KMS-11 (cell line): ENCODE results near the gene RAB4B.
"Not testable (repeated sequence)": the region's sequence is repeated elsewhere in the genome, so short reads cannot be mapped to it uniquely, and the experiment has no call there.

Experiments
- H2AFZ ChIP-seq: fragments of 200-600 bp; sonication (generic); 2 replicates; pipeline ENCODE4 v1.6.1; 2016; ENCODE audit warnings: antibody characterized with exemption, mixed run types, low read depth
- H3K27ac ChIP-seq: fragments of 200-600 bp; sonication (generic); 2 replicates; pipeline ENCODE4 v1.6.1; 2016; ENCODE audit warnings: mild to moderate bottlenecking, mixed run types
- H3K27me3 ChIP-seq: fragments of 200-600 bp; sonication (generic); 2 replicates; pipeline ENCODE4 v1.6.1; 2017; ENCODE audit warnings: mild to moderate bottlenecking, low read depth, mixed run types, moderate library complexity; ENCODE audit not compliant: insufficient read depth
- H3K36me3 ChIP-seq: fragments of 200-600 bp; sonication (generic); 2 replicates; pipeline ENCODE4 v1.6.1; 2017; ENCODE audit warnings: mild to moderate bottlenecking, mixed run types; ENCODE audit not compliant: insufficient read depth
- H3K4me1 ChIP-seq: fragments of 200-600 bp; sonication (generic); 2 replicates; pipeline ENCODE4 v1.6.1; 2016; ENCODE audit warnings: mild to moderate bottlenecking, low read depth, mixed run types; ENCODE audit not compliant: poor library complexity, severe bottlenecking
- H3K4me2 ChIP-seq: fragments of 200-600 bp; sonication (generic); 2 replicates; pipeline ENCODE4 v1.7.0; 2016; ENCODE audit warnings: mild to moderate bottlenecking, mixed run types
- H3K4me3 ChIP-seq: fragments of 200-600 bp; sonication (generic); IDR thresholded peaks from 2 replicates; pipeline ENCODE4 v1.6.1; 2017; ENCODE audit warnings: low read depth, low read length, mixed read lengths; ENCODE audit not compliant: insufficient read depth
- H3K79me2 ChIP-seq: fragments of 200-600 bp; sonication (generic); 2 replicates; pipeline ENCODE4 v1.6.1; 2016; ENCODE audit warnings: low read depth, mixed run types; ENCODE audit not compliant: insufficient read depth
- H3K9ac ChIP-seq: fragments of 200-600 bp; sonication (generic); 2 replicates; pipeline ENCODE4 v1.6.1; 2016; ENCODE audit warnings: mild to moderate bottlenecking, mixed run types
- H4K20me1 ChIP-seq: fragments of 200-600 bp; sonication (generic); 2 replicates; pipeline ENCODE4 v1.6.1; 2016; ENCODE audit warnings: mild to moderate bottlenecking, mixed run types; ENCODE audit not compliant: insufficient read depth
- TF ChIP-seq, protein P1 (sequence below): fragments of 200-600 bp; sonication (generic); conservative IDR thresholded peaks from 2 replicates; pipeline ENCODE4 v1.6.1; 2017; ENCODE audit warnings: low read depth, mild to moderate bottlenecking, antibody characterized with exemption, low read length, moderate library complexity, mixed read lengths

RAB4B gene

DNA sequence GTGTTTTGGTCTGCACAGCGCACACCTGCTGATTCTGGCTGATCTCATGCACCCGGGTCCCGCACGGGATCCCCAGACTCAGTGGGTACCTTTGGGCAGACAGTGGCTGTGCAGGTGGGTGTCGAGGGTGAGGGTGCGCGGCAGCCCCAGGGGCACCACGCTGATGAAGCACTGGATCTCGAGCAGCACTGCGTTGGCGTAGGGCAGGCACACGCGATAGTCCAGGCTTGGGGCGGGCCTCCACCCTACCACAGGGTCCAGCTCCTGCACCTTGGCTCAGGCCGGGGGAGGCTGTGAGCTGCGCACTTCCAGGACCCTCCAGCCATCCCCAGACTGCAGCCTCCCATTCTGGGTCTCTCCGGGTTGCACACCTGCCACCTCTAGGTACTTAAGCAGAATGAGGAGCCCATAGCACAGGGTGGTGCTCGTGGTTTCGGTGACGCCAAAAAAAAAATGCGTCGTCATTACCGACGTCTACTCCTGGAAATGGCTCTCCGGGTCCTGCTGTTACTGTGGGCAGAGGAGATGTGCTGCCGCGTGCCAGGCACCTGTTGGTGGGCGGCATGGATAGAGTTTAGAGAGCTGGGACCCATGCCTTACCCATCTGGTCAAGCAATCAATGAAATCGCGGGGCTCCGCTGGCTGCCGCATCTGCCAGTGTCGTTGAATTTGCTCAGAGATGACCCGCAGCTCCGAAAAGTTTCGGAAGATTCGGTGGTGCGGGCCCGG lies 31.5 kb downstream of the RAB4B start:
- no peak overlapping the region for H3K4me2 ChIP-seq
- 0 out of 2 replicates have a peak, but pooled peaks cover 6% of the 10 kb centered on the region for H4K20me1 ChIP-seq
- H3K9ac ChIP-seq, result no peak overlapping the region
- H3K36me3 ChIP-seq, result no peaks in the 10 kb centered on the region
- H3K27ac ChIP-seq, result no peak overlapping the region
- no peaks in the 10 kb centered on the region for H3K27me3 ChIP-seq
- no peak overlapping the region for H2AFZ ChIP-seq
- H3K4me3 ChIP-seq, result no peak overlapping the region
- H3K4me1 ChIP-seq, result peaks cover 6% of the 10 kb centered on the region
- TF ChIP-seq, protein P1, sequence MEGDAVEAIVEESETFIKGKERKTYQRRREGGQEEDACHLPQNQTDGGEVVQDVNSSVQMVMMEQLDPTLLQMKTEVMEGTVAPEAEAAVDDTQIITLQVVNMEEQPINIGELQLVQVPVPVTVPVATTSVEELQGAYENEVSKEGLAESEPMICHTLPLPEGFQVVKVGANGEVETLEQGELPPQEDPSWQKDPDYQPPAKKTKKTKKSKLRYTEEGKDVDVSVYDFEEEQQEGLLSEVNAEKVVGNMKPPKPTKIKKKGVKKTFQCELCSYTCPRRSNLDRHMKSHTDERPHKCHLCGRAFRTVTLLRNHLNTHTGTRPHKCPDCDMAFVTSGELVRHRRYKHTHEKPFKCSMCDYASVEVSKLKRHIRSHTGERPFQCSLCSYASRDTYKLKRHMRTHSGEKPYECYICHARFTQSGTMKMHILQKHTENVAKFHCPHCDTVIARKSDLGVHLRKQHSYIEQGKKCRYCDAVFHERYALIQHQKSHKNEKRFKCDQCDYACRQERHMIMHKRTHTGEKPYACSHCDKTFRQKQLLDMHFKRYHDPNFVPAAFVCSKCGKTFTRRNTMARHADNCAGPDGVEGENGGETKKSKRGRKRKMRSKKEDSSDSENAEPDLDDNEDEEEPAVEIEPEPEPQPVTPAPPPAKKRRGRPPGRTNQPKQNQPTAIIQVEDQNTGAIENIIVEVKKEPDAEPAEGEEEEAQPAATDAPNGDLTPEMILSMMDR, result no peak
- no peaks in the 10 kb centered on the region for H3K79me2 ChIP-seq

GRCh38 chr19:40810160-40810559 lies 32.1 kb downstream of the RAB4B start:
- peaks cover 3% of the 10 kb centered on the region; the same call in 1 of the 2 replicates for H3K27me3 ChIP-seq
- H3K4me2 ChIP-seq, result no peak overlapping the region; the same call in 1 of the 2 replicates
- 0 out of 2 replicates have a peak, but pooled peaks cover 3% of the 10 kb centered on the region for H4K20me1 ChIP-seq
- TF ChIP-seq, protein P1, result no peak
- H3K9ac ChIP-seq, result no peak overlapping the region
- H3K27ac ChIP-seq, result no peak overlapping the region
- no peak overlapping the region for H3K4me3 ChIP-seq
- no peaks in the 10 kb centered on the region for H3K36me3 ChIP-seq
- no peaks in the 10 kb centered on the region for H3K79me2 ChIP-seq
- peaks cover 6% of the 10 kb centered on the region for H3K4me1 ChIP-seq
- H2AFZ ChIP-seq, result no peak overlapping the region

DNA sequence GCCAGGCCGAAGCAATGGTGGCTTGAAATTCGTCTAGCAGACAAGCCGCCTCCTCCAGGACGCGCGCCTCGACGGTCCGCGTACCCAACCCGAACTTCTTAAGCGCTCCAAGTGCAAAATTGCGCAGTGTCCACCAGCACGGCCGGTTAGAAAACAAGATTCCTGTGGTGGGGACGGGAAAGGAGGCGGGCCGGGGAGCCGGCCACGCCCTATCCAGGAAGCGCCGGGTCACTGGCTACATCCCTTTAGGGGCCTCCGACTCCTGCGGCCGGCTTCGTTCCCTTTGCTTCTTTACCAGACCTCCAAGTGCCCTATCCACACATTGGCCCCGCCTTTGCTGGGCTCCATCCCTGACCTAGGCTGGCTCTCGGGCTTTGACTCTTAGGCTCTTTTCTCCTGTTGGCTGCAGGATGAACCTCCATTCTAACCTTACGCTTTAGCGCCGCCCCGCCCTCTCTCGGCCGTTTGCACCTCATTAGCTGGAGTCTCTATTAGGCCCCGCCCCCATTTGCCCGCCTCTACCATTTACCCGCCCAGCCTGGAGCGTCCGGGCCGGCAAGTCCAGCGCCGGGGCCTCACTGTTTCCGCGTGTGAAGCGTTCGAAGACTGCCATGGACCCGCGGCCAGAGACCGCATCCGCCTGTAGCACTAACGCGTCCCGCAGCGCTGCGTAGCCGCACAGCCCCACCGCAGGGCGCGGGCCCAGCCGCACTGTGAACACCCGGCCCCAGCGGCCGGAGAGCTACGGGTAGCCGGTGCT lies 32.8 kb downstream of the RAB4B start:
- H3K79me2 ChIP-seq, H3K4me1 ChIP-seq, H3K27ac ChIP-seq, H3K27me3 ChIP-seq, H3K4me3 ChIP-seq, H4K20me1 ChIP-seq, H3K36me3 ChIP-seq: not testable (repeated sequence)
- peak overlapping the region; percentile 71 for H2AFZ ChIP-seq
- H3K9ac ChIP-seq, result peak overlapping the region; percentile 22; the same call in 1 of the 2 replicates
- H3K4me2 ChIP-seq, result peak overlapping the region; percentile 53; the same call in 1 of the 2 replicates

DNA sequence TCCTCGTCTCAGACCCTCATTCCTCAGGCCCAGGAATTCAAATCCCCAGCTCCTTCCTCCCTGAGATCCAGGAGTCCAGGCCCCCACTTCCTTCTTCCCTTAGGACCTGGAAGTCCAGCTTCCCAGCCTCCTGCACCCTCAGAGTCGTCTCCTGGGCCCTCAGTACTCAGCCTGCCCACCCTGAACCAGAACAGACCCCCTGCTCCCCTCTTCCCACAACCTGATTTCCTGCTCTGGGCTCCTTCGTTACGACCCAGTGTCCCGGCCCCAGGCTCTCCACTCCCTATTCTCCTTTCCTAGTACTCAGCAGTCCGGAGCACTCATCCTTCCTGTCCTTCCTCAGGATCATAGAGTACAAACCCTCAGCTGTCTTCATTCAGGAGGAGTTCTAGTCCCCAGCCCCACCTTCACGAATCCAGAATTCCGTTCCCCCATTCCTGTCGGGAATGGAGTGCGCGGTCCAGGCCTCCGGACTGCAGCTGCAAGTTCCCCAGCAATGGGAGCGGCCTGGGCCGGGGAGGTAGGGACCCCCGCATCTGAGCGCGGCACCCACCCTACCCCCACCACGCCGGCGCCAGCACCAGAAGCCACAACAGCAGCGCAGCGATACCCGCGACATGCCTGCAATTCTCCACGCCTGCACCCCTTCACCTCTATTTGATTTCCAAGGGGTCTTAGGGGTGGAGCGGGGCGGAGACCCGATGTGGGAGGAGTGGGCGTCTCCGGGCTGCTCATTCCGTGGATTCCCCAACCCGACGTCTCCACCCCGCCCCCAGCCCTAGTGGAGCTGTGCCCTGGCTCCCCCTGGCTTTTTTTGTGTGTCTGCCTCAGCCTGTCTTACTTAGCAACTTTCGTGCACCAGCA lies 33.7 kb downstream of the RAB4B start:
- Histone ChIP-seq H3K9ac (peak overlapping the region; percentile 22; the same call in 1 of the 2 replicates), H3K4me2 (peak overlapping the region; percentile 37; the same call in 1 of the 2 replicates)

DNA sequence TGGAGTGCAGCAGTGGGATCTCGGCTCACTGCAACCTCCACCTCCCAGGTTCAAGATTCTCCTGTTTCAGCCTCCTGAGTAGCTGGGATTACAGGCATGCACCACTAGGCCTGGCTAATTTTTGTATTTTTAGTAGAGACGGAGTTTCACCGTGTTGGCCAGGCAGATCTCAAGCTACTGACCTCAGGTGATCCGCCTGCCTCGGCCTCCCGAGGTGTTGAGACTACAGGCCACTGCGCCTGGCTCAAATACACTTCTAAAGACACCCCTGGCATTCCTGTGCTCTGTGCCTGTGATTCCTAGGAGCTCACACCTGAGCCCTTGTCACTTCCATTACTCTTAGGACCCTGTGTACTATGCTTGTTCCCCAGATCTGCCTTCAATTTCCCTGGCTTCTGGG lies 34.5 kb downstream of the RAB4B start:
- not testable (repeated sequence) for H3K4me1 ChIP-seq, H3K4me3 ChIP-seq, H3K9ac ChIP-seq, H4K20me1 ChIP-seq, H3K27me3 ChIP-seq, H3K36me3 ChIP-seq, H3K79me2 ChIP-seq, H2AFZ ChIP-seq, H3K27ac ChIP-seq, H3K4me2 ChIP-seq

More for the DNA sequence above, 33.7 kb downstream of the RAB4B start:
- no peaks in the 10 kb centered on the region for H3K79me2 ChIP-seq
- peaks cover 6% of the 10 kb centered on the region; the same call in 1 of the 2 replicates for H3K27me3 ChIP-seq
- peak overlapping the region; percentile 71 for H2AFZ ChIP-seq
- TF ChIP-seq, protein P1, result no peak
- no peak overlapping the region for H3K4me3 ChIP-seq
- peaks cover 6% of the 10 kb centered on the region for H3K4me1 ChIP-seq
- no peak overlapping the region for H3K27ac ChIP-seq
- no peaks in the 10 kb centered on the region for H4K20me1 ChIP-seq
- no peaks in the 10 kb centered on the region for H3K36me3 ChIP-seq
